ENCODE results near the gene ALG11. TPM values are rescaled to one million over a fixed set of nuclear protein-coding genes. Genes with fewer than 3 reads are reported as not detected.
"Not testable (repeated sequence)": the region's sequence is repeated elsewhere in the genome, so short reads cannot be mapped to it uniquely, and the experiment has no call there.

Gene ALG11, protein sequence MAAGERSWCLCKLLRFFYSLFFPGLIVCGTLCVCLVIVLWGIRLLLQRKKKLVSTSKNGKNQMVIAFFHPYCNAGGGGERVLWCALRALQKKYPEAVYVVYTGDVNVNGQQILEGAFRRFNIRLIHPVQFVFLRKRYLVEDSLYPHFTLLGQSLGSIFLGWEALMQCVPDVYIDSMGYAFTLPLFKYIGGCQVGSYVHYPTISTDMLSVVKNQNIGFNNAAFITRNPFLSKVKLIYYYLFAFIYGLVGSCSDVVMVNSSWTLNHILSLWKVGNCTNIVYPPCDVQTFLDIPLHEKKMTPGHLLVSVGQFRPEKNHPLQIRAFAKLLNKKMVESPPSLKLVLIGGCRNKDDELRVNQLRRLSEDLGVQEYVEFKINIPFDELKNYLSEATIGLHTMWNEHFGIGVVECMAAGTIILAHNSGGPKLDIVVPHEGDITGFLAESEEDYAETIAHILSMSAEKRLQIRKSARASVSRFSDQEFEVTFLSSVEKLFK
- total RNA-seq, result 19.8 and 28.3 TPM in 2 replicates

DNA sequence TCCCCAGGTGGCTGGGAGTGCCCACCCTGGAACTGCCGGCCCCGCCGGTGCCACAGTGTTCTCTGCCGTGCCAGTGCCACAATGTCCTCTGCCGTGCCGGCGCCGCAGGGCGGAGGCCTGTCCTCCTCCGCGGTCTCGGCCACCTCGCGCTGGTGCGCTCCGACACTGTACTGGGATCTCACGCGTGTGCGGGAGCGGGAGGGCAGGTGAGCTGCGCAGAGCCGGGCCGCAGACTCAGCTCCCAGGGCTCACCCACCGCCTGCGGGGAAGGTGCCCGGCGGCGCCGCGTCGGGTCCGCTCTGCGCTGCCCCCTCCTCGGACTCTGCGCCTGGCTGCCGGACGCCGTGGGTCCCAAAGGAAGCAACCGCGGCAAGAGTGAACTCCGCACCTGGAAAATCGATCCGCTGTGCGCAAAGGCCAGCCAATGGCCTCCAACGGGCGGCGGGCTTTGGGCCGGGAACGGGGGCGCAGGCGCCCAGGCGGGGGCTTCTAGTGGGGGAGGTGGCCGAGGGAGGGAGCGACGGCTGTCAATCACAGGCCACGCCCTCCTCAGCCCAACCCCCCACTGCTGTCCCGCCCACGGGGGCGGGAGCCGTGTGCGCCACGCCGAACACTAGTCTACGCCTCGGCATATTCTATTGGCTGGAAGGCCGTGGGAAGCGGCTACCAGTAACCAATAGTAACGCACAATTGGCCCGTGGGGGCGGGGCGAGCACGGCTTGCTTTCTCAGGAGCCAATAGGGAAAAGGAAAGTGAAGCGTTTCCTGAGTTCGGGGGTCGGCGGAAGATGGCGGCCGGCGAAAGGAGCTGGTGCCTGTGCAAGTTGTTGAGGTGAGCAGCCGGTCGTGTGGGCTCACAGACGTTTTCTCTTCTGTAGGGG is at the start of gene ALG11:
ALG11 (plus strand) TSS at position 767 of the 880 bp plus-strand sequence; CDS start at position 788, 21 bp downstream.
- peak; percentile 91 for DNase-seq (ENCODE audit: extremely low read depth, low read depth, low spot score)

- no peak for DNase-seq (ENCODE audit: extremely low read depth, low read depth, low spot score)
These were observed 46.0 kb upstream of the ALG11 start for GRCh38 chr13:51966186-51966585.

GRCh38 chr13:51967482-51968446 is 44.4 kb upstream of the ALG11 start:
- DNase-seq (ENCODE audit: extremely low read depth, low read depth, low spot score), result no peak

DNA sequence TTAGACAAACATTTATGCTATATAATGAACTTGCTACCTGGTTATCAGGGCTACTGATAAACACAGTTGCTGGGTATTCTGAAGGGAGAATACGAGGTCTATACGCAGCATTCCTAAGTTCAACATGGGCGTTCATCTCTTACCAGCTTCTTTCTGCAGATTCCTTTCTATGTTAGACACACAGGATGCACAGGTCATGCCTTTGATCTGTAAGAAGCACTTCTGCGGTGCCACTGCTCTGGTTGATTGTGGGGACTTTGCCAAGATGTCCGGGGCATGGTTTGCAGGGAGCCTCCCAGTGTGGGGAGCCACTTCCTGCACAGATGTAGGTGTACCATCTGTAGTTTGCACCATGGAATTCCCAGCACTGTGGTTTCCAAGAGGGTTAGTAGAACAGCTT is 41.8 kb upstream of the ALG11 start:
- DNase-seq (ENCODE audit: extremely low read depth, low read depth, low spot score), result no peak

DNA sequence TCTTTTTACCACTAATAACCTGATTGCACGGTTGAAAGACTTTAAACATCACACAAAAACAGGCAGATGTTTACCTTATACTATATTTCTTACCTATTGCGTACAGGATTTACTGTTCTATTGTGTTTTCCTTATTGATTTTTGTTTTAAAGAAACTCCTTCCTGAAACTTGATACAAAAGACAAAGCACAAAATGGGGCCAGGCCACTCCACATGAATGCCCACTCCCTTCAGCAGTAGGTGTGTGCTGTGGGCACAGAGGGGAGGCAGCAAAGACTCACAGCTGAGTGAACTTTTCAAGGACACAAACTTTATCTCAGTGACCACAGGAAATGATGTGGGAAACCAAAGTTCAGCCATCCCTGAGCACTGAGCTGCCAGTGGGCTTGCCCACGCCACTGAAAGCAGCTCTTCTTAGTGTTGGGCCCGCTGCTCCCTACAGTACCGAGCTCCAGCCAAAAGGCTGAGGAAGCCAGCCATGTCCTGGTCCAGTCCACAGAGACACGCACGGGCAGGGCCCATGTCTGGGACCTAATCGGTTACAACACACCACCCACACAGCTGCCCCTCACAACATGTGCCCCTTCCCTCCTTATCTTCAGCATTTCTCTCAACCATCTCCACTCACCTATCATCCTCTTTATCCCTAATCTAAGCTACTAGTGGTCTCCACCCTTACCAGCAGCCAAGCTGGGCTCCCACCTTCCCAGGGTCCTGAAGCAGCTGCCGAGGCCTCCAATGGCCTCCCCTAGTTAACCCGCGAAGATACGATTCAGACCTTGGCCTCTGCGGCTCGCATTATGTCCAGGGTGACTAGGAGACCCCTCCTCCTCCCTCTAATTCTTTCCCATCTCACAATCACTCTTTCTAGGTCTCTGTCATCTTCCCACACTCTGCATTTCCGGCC is 40.4 kb upstream of the ALG11 start:
- DNase-seq (ENCODE audit: extremely low read depth, low read depth, low spot score), result no peak

DNA sequence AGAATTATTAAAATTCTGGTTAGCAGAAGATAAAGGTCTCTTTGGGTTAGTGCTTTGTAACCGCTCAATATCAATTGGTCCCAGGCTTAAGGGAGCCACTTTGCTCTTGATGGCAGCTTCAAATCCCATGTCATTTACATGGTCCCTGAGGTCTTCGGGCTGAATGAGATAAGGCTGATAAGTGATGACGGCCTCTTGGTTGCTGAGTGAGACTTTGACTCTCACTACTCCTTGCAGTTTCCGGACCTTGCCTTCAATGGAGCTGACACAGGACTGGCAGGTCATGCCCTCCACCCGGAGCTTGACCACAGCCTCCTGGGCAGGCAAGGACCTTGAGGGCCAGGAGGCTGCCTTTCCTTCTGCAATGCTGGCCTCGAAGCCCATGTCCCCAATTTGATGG is 37.7 kb upstream of the ALG11 start:
- DNase-seq (ENCODE audit: extremely low read depth, low read depth, low spot score), result no peak

- no peak for DNase-seq (ENCODE audit: extremely low read depth, low read depth, low spot score)
These were observed 35.8 kb upstream of the ALG11 start for GRCh38 chr13:51976423-51976822.

GRCh38 chr13:51976890-51977289 is 35.3 kb upstream of the ALG11 start:
- DNase-seq (ENCODE audit: extremely low read depth, low read depth, low spot score), result no peak

DNA sequence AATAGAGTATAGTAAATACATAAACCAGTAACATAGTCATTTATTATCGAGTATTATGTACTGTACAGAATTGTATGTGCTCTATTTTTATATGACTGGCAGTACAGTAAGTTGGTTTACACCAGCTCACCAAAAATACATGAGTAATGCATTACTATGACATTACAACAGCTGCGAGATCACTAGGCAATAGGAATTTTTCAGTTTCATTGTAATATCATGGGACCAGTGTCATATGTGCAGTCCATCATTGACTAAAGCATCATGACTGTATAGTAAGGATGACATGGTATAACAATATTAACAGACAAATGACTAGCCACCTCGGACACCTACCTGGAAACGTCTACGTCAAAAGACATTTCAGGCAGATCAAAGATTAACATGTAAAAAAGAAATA is 34.6 kb upstream of the ALG11 start:
- DNase-seq (ENCODE audit: extremely low read depth, low read depth, low spot score), result no peak

- no peak for DNase-seq (ENCODE audit: extremely low read depth, low read depth, low spot score)
These were observed 33.2 kb upstream of the ALG11 start for GRCh38 chr13:51978796-51979556.

DNA sequence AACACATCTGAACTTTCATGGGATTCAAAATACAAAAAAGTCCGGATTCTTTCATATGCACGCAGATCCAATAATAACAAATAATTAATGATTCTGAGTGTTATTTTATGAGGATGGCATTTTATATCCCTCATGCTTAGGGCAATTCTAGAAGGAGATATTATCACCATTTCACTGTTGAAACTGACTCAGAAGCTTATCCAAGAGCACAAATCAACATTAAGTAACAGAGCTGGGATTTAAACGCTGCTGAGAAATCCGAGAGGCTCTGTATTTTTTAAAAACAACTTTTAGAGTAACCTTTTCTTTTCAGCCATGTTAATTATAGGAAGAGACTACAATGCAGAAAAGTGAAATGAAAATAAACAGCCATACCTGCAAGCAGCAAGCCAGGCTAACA is 31.3 kb upstream of the ALG11 start:
- no peak for DNase-seq (ENCODE audit: extremely low read depth, low read depth, low spot score)

- no peak for DNase-seq (ENCODE audit: extremely low read depth, low read depth, low spot score)
These were observed 30.8 kb upstream of the ALG11 start for GRCh38 chr13:51981355-51981754.

DNA sequence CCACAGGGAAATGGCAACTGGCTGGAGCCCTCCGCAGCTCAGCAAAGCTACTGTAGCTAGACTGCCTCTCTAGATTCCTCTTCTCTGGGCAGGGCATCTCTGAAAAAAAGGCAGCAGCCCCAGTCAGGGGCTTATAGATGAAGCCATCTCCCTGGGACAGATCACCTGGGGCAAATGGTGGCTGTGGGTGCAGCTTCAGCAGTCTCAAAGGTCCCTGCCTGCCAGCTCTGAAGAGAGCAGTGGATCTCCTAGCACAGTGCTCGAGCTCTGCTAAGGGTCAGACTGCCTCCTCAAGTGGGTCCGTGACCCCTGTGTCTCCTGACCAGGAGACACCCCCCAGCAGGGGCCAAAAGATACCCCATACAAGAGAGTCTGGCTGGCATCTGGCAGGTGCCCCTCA is 28.9 kb upstream of the ALG11 start:
- DNase-seq (ENCODE audit: extremely low read depth, low read depth, low spot score), result not testable (repeated sequence)

- DNase-seq (ENCODE audit: extremely low read depth, low read depth, low spot score), result not testable (repeated sequence)
These were observed 27.3 kb upstream of the ALG11 start for GRCh38 chr13:51984904-51985303.

DNA sequence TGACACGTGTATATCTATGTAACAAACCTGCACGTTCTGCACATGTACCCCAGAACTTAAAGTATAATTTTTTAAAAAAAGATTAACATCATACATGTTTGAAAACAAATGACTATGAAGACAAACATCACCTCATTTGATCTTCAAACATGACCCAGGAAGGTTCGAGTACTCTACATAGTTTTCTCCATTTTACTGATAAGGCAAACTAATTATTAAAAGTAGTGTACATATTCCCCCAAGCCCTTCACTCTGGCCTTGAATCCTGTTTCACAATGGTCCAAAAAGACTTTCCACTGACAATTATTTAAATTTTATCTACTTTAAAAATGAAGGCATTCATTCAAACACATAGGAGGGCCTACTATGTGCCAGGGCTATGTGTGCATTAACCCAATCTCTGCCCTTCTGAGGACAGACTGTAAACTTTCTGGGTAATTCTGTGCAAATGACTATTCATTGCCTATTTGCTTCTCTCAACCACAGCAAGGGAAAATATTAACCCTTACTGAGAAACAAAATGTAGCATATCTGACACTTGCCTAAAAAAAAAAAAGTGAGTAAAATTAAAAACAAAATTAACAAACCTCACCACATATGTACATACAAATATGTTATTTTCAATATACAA is 23.1 kb upstream of the ALG11 start:
- no peak for DNase-seq (ENCODE audit: extremely low read depth, low read depth, low spot score)

GRCh38 chr13:51993713-51994112 is 18.5 kb upstream of the ALG11 start:
- no peak for DNase-seq (ENCODE audit: extremely low read depth, low read depth, low spot score)

DNA sequence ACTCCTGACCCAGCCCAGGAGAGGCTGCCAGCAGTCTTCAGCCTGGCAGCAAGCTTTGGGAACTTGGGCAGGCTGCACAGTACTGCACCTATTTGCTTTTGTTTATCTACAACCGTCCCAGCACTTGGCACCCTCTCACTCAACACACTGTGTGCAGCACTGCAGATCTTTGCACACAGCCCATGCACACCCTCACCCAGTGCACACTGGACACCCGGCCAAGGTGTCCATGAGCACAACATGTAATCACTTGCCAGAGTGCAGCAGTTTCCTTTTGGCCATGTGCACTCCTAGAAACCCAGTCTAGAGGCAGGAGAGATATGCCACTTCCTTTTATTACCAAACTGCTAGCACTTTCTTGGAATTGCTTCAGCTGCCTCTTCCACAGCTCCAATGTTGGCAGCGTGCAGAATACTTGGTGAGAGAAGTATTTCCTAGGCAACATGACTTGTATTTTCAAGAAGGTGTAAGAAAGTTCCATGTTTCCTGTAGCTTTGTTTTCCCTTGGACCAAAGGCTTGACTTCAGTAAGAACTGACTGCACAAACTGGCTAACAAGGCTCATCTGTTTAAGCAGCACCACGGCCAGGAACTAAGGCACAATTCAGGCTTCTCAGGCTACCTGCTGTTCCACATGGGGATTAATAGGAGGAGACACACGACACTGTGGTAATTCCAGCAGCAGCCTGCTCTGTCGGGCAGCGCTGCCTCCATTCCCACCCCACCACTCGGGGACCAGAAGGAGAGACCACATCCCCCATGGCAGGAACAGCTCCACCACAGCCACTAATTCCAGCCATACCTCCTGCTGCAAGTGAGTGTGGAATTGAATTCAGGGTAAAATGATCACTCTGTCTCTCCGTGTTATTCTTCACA is 16.3 kb upstream of the ALG11 start:
- DNase-seq (ENCODE audit: extremely low read depth, low read depth, low spot score), result no peak

Measured in glomerular endothelial cell (primary cell).